Choroid plexus epithelial cell (primary cell): ENCODE data around the gene BMAL1.

Experiments used
- DNase-seq: peaks from one replicate; pipeline ENCODE4 v3.0.0-alpha.2; 2010; ENCODE audit warnings: low read depth
- H3K4me3 ChIP-seq: 2 replicates; pipeline ENCODE4 v1.5.1; 2011; ENCODE audit warnings: low read depth, mild to moderate bottlenecking, control low read depth, low read length, moderate library complexity
- CTCF ChIP-seq: conservative IDR thresholded peaks from 2 replicates; pipeline ENCODE4 v1.5.1; 2011; ENCODE audit warnings: low read depth, mild to moderate bottlenecking, control low read depth, inconsistent platforms, low read length, moderate library complexity

The BMAL1 gene

DNA sequence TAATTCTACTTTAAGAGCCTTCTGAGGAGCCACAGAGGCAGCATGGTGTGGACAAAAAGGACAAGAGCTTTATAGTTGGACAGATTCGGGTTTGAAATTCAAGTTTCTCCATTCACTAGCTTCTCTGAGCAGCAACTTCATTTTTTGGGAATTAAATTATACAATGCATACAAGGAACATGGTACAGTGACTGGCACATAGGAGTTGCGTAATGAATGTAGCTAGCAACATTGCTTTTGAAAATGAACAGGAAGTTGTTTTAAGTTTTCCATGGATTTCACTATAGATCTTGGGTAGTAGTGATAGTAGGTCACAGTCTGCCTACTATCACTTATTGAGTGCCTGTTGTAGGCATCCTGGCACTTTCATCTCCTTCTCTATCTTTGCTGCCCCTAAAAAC lies 41.0 kb upstream of the BMAL1 start:
- no peak for DNase-seq
- no peak for TF ChIP-seq CTCF
- no peak overlapping the region for H3K4me3 ChIP-seq

DNA sequence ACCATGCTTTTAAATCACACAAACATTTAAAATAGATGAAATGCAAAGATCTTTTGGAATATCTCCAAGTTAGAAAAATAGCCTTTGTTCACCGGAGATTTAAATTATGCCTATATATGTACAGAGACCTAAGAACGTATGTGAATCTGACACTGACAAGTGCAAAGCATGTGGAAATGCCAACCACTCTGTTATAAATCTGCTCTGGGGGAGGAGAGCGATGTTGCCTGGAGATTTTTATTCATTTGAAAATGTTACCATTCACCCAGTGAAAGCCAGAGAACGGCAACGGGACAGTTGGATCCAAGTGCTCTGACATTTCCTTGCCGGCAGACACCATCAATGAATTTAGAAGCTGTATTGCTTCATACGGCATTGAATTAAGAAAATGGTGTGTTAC lies 39.8 kb upstream of the BMAL1 start:
- no peak overlapping the region for H3K4me3 ChIP-seq
- no peak for DNase-seq
- no peak for TF ChIP-seq CTCF

DNA sequence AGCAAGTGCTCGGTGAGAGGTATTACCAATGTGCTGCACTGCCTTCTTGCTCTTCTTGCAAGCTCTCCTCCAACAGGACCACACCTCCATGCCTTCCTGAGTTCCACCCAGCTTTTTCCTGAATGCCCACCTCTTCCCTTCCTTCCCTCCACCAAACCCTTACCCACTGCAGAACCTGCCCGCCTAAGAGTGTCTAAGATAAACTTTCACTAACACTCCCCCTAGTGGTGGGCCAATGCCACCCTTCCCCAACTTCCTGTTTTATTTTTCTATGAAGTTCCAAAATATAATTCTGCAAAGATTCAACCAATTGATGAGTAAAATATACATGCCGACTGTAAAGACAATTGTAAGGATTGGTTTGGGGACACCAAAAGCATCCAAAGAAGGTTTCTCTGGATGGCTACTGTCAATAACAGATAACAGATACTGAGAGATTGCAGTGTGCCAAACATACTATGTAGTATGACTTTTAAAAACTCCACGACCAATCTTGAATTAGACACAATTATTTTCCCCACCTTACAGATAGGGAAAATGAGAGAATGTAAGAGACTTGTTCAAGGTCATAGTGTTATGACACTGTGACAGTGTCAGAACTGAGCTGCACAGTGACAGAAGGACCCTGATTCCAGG lies 38.6 kb upstream of the BMAL1 start:
- peak; percentile 93 for TF ChIP-seq CTCF
- DNase-seq = peak; percentile 69
- H3K4me3 ChIP-seq = no peak overlapping the region

DNA sequence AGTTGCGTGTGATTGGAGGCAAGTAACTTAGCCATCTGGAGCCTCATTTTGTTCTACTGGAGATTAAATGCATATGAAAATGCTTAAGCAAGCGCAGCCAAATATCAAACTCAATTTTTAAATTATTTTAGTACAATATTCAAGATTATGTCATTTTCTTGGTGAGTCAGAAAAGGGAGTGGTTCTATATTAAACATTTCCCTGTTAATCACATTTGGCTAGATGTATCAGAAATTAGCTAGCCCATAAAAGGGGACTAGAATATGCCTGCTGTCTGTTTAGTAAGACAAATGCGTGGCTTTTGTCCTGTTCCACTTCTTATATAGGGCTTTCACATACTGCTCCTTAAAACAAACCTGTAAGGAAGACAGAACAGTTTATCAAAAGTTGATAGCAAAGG lies 35.0 kb upstream of the BMAL1 start:
- no peak for DNase-seq
- no peak overlapping the region for H3K4me3 ChIP-seq
- TF ChIP-seq CTCF = no peak

GRCh38 chr11:13247606-13248296 lies 29.8 kb upstream of the BMAL1 start:
- no peak for TF ChIP-seq CTCF
- H3K4me3 ChIP-seq = no peak overlapping the region
- DNase-seq = no peak

- H3K4me3 ChIP-seq = no peak overlapping the region
- no peak for TF ChIP-seq CTCF
- no peak for DNase-seq
Observed at GRCh38 chr11:13249177-13249576, 28.4 kb upstream of the BMAL1 start.

GRCh38 chr11:13249992-13250391 lies 27.6 kb upstream of the BMAL1 start:
- TF ChIP-seq CTCF = peak; percentile 63
- peak; percentile 43 for DNase-seq
- no peak overlapping the region for H3K4me3 ChIP-seq
